SK-N-SH treated with all-trans-retinoic acid at 6 μM for 48 hours (cell line): Measurements from ENCODE around the gene UGT1A5.

Experiments
- ARNTL ChIP-seq: fragments of 450-650 bp; formaldehyde crosslinking; IDR thresholded peaks from 2 replicates; pipeline ENCODE4 v1.5.0; 2020; ENCODE audit warnings: low read depth, mild to moderate bottlenecking, moderate library complexity, borderline replicate concordance
- BACH2 ChIP-seq: fragments of 250-450 bp; sonication (Bioruptor Pico); IDR thresholded peaks from 2 replicates; pipeline ENCODE4 v1.9.0; 2021; ENCODE audit warnings: mild to moderate bottlenecking, borderline replicate concordance
- CREB5 ChIP-seq: fragments of 250-450 bp; sonication (Bioruptor Pico); IDR thresholded peaks from 2 replicates; pipeline ENCODE4 v1.5.1; 2020; ENCODE audit warnings: low read depth, mild to moderate bottlenecking, moderate library complexity
- ESRRG ChIP-seq: fragments of 250-450 bp; sonication (Bioruptor Pico); IDR thresholded peaks from 2 replicates; pipeline ENCODE4 v1.6.1; 2021; ENCODE audit warnings: mild to moderate bottlenecking
- ISL1 ChIP-seq: fragments of 250-450 bp; sonication (Bioruptor Pico); IDR thresholded peaks from 2 replicates; pipeline ENCODE4 v2.1.2; 2022; ENCODE audit warnings: mild to moderate bottlenecking, moderate library complexity
- OSR1 ChIP-seq: fragments of 250-450 bp; sonication (Bioruptor Pico); IDR thresholded peaks from 2 replicates; pipeline ENCODE4 v1.8.0; 2022; ENCODE audit warnings: moderate library complexity, mild to moderate bottlenecking, inconsistent platforms
- PATZ1 ChIP-seq: fragments of 250-450 bp; sonication (Bioruptor Pico); IDR thresholded peaks from 2 replicates; pipeline ENCODE4 v1.8.0; 2020; ENCODE audit warnings: mild to moderate bottlenecking, moderate library complexity, borderline replicate concordance
- SNAI2 ChIP-seq: fragments of 250-450 bp; sonication (Bioruptor Pico); IDR thresholded peaks from 2 replicates; pipeline ENCODE4 v1.5.0; 2020; ENCODE audit warnings: mild to moderate bottlenecking, moderate library complexity
- TOX ChIP-seq: fragments of 250-450 bp; sonication (Bioruptor Pico); IDR thresholded peaks from 2 replicates; pipeline ENCODE4 v1.8.0; 2021; ENCODE audit warnings: mild to moderate bottlenecking, moderate library complexity, borderline replicate concordance
- ZFP3 ChIP-seq: fragments of 250-450 bp; sonication (Bioruptor Pico); IDR thresholded peaks from 2 replicates; pipeline ENCODE4 v1.5.0; 2020; ENCODE audit warnings: mild to moderate bottlenecking, moderate library complexity
- ZFP30 ChIP-seq: fragments of 450-650 bp; formaldehyde crosslinking; IDR thresholded peaks from 2 replicates; pipeline ENCODE4 v1.5.0; 2022; ENCODE audit warnings: mild to moderate bottlenecking, moderate library complexity

GRCh38 chr2:233807215-233807865, 94.6 kb downstream of the UGT1A5 start:
- TF ChIP-seq PATZ1 (no peak), ZFP3 (CRISPR knock-in tag) (no peak), CREB5 (CRISPR knock-in tag) (no peak), BACH2 (CRISPR knock-in tag) (no peak), ZFP30 (CRISPR knock-in tag) (no peak), ISL1 (no peak), SNAI2 (no peak), OSR1 (CRISPR knock-in tag) (no peak), TOX (CRISPR knock-in tag) (no peak), ARNTL (CRISPR knock-in tag) (no peak), ESRRG (CRISPR knock-in tag) (no peak)
